Liver (tissue), 3 donors: Measurements from ENCODE around the gene COL9A1.

Experiments
- CTCF ChIP-seq: fragments of 150-350 bp; IDR thresholded peaks from 2 replicates; pipeline ENCODE4 v1.5.1; 2017; ENCODE audit warnings: improper control_type of control experiment, low read depth, low read length; ENCODE audit not compliant: missing input control
- EGR1 ChIP-seq, 2 donors: IDR thresholded peaks; 2 replicates each; pipeline ENCODE4 v1.6.1; 2016 to 2018; ENCODE audit warnings: antibody characterized with exemption in 2 of 2, low read depth in 2 of 2
- GABPA ChIP-seq, 2 donors: IDR thresholded peaks in 1 of 2; conservative IDR thresholded peaks in 1 of 2; 2 replicates each; pipeline ENCODE4 v1.6.1; 2016; ENCODE audit warnings: antibody characterized with exemption in 2 of 2, mild to moderate bottlenecking in 1 of 2, moderate library complexity in 1 of 2
- JUND ChIP-seq, 2 donors: IDR thresholded peaks; 2 replicates each; pipeline ENCODE4 v1.6.1; 2016; ENCODE audit warnings: antibody characterized with exemption in 2 of 2
- RAD21 ChIP-seq, 2 donors: IDR thresholded peaks; 2 replicates each; pipeline ENCODE4 v1.6.1; 2016; ENCODE audit warnings: antibody characterized with exemption in 2 of 2, mild to moderate bottlenecking in 2 of 2
- SP1 ChIP-seq: IDR thresholded peaks from 2 replicates; pipeline ENCODE4 v1.6.1; 2018; ENCODE audit warnings: antibody characterized with exemption, mild to moderate bottlenecking
- YY1 ChIP-seq: IDR thresholded peaks from 2 replicates; pipeline ENCODE4 v1.6.1; 2016; ENCODE audit warnings: antibody characterized with exemption, mild to moderate bottlenecking
- ZBTB33 ChIP-seq: IDR thresholded peaks from 2 replicates; pipeline ENCODE4 v1.6.1; 2016; ENCODE audit warnings: antibody characterized with exemption
- donor health status: healthy.
- donor health status: healthy.

DNA sequence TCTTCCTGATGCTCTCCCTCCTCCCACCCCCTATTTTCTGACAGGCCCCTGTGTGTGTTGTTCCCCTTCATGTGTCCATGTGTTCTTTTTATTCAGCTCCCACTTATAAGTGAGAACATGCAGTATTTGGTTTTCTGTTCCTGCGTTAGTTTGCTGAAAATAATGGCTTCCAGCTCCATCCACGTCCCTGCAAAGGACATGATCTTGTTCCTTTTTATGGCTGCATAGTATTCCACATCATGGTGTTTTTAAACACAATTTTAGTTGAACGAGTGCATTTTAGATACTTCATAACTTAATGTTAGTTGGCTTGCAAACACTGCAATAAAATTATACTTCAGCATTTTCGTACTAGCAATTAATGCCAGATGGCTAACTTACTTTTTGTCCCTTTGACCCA lies 28.5 kb downstream of the COL9A1 start:
- TF ChIP-seq CTCF (no peak), RAD21 (IDR thresholded peaks at IDR 0.05) (no peak), YY1 (no peak), GABPA (IDR thresholded peaks at IDR 0.05 in 1 of 2, conservative IDR thresholded peaks at IDR 0.05 in 1 of 2) (no peak), JUND (IDR thresholded peaks at IDR 0.05) (no peak), ZBTB33 (no peak), EGR1 (IDR thresholded peaks at IDR 0.05; ENCODE audit: low read depth in 2 of 2) (no peak), SP1 (no peak)
